ENCODE data around the gene SRRM4. TPM values are rescaled to one million over a fixed set of nuclear protein-coding genes. Genes with fewer than 3 reads are reported as not detected.

The SRRM4 gene
- total and polyA plus RNA-seq, 10 donors, result under 0.01 TPM; not detected in 8

GRCh38 chr12:119008691-119009221 is 27.4 kb downstream of the SRRM4 start:
- H3K27me3 ChIP-seq (replicated peaks in 1 of 7), result peaks cover 0 to 64% (median 15%) of the 10 kb centered on the region in 7 donors
- 3 to 9% (median 5%) methylated on average over 15 to 20 of the region's 20 CpGs for WGBS, 5 donors
- no peak overlapping the region for H3K27ac ChIP-seq
- H3K4me1 ChIP-seq, result no peaks in the 10 kb centered on the region
- H3K36me3 ChIP-seq, result no peaks in the 10 kb centered on the region
- no peak overlapping the region for H3K4me3 ChIP-seq
- intact Hi-C loops (cut with DNase I; ENCODE audit: low total_unique reads), result no loop called here
- no peak for TF ChIP-seq CTCF (IDR thresholded peaks at IDR 0.05 in 8 of 11, conservative IDR thresholded peaks at IDR 0.05 in 3 of 11)
- TF ChIP-seq POLR2A (IDR thresholded peaks at IDR 0.05), result no peak
- TF ChIP-seq POLR2AphosphoS5 (IDR thresholded peaks at IDR 0.05), result no peak
- peaks cover 0 to 23% (median 19%) of the 10 kb centered on the region in 8 donors for H3K9me3 ChIP-seq
- DNase-seq, result no peak

GRCh38 chr12:119011231-119011630 is 29.9 kb downstream of the SRRM4 start:
- Histone ChIP-seq H3K36me3 (no peaks in the 10 kb centered on the region), H3K9me3 (peaks cover 0 to 23% (median 19%) of the 10 kb centered on the region in 8 donors), H3K4me3 (no peak overlapping the region), H3K4me1 (no peaks in the 10 kb centered on the region), H3K27ac (no peak overlapping the region), H3K27me3 (replicated peaks in 1 of 7) (peaks cover 0 to 59% (median 15%) of the 10 kb centered on the region in 7 donors)
- intact Hi-C loops (cut with DNase I; ENCODE audit: low total_unique reads), result no loop called here
- no peak for TF ChIP-seq POLR2AphosphoS5 (IDR thresholded peaks at IDR 0.05)
- TF ChIP-seq CTCF (IDR thresholded peaks at IDR 0.05 in 8 of 11, conservative IDR thresholded peaks at IDR 0.05 in 3 of 11), result no peak
- no peak for TF ChIP-seq POLR2A (IDR thresholded peaks at IDR 0.05)
- WGBS, 5 donors, result 18 to 31% (median 30%) methylated on average over 2 of the region's 2 CpGs
- no peak for DNase-seq

GRCh38 chr12:119012179-119012578 is 30.8 kb downstream of the SRRM4 start:
- Histone ChIP-seq H3K4me3 (no peak overlapping the region), H3K4me1 (no peaks in the 10 kb centered on the region), H3K27ac (no peak overlapping the region), H3K27me3 (replicated peaks in 1 of 7) (peaks cover 0 to 59% (median 12%) of the 10 kb centered on the region in 7 donors), H3K9me3 (peaks cover 0 to 23% (median 19%) of the 10 kb centered on the region in 8 donors), H3K36me3 (no peaks in the 10 kb centered on the region)
- intact Hi-C loops (cut with DNase I; ENCODE audit: low total_unique reads), result no loop called here
- no peak for DNase-seq
- TF ChIP-seq POLR2AphosphoS5 (IDR thresholded peaks at IDR 0.05) (no peak), CTCF (IDR thresholded peaks at IDR 0.05 in 8 of 11, conservative IDR thresholded peaks at IDR 0.05 in 3 of 11) (no peak), POLR2A (IDR thresholded peaks at IDR 0.05) (no peak)
- WGBS, 5 donors, result 34 to 57% (median 55%) methylated on average over 3 of the region's 3 CpGs

GRCh38 chr12:119013023-119013422 is 31.7 kb downstream of the SRRM4 start:
- Histone ChIP-seq H3K9me3 (peaks cover 0 to 23% (median 19%) of the 10 kb centered on the region in 8 donors), H3K27me3 (replicated peaks in 1 of 7) (peaks cover 0 to 61% (median 12%) of the 10 kb centered on the region in 7 donors), H3K36me3 (no peaks in the 10 kb centered on the region), H3K4me1 (no peaks in the 10 kb centered on the region), H3K27ac (no peak overlapping the region), H3K4me3 (no peak overlapping the region)
- no peak for DNase-seq
- intact Hi-C loops (cut with DNase I; ENCODE audit: low total_unique reads), result no loop called here
- TF ChIP-seq CTCF (IDR thresholded peaks at IDR 0.05 in 8 of 11, conservative IDR thresholded peaks at IDR 0.05 in 3 of 11) (no peak), POLR2A (IDR thresholded peaks at IDR 0.05) (no peak), POLR2AphosphoS5 (IDR thresholded peaks at IDR 0.05) (no peak)
